Mucosa of descending colon (tissue), 3 donors: ENCODE measurements around the gene XAGE5. TPM values are rescaled to one million over a fixed set of nuclear protein-coding genes. Genes with fewer than 3 reads are reported as not detected.
"Not testable (repeated sequence)": the region's sequence is repeated elsewhere in the genome, so short reads cannot be mapped to it uniquely, and the experiment has no call there.

Source experiments
- ATAC-seq: fragments of 200-7000 bp; cut with Tn5 transposase; one replicate; pipeline ENCODE4 v1.9.1; 2020; ENCODE audit warnings: mild to moderate bottlenecking, moderate library complexity
- DNase-seq, 3 donors: peaks; one replicate each; pipeline ENCODE4 v3.0.0-alpha.2; 2020
- H3K36me3 ChIP-seq: fragments of 200-600 bp; one replicate; pipeline ENCODE4 v1.8.0; 2021; ENCODE audit warnings: low read depth, mild to moderate bottlenecking
- H3K4me1 ChIP-seq: fragments of 200-600 bp; one replicate; pipeline ENCODE4 v1.8.0; 2021; ENCODE audit warnings: low read depth, mild to moderate bottlenecking
- H3K4me3 ChIP-seq: fragments of 200-600 bp; one replicate; pipeline ENCODE4 v1.8.0; 2021; ENCODE audit warnings: mild to moderate bottlenecking
- H3K9me3 ChIP-seq: fragments of 200-600 bp; one replicate; pipeline ENCODE4 v1.8.0; 2021; ENCODE audit warnings: mild to moderate bottlenecking
- intact Hi-C, 2 donors: fragments of 100-400 bp; cut with DNase I in 1 of 2; cut with micrococcal nuclease in 1 of 2; formaldehyde crosslinking; loops; one replicate each; pipeline versions ENCODE4 v1.11.0 to v1.11.1; 2022; cut with DNase I, micrococcal nuclease
- long read RNA-seq, 2 donors: library from polyadenylated mRNA; unstranded; transcript quantifications; one replicate each; pipeline ENCODE4 v2.0.0, GENCODE V29; 2019 to 2021
- total RNA-seq, 3 donors: library from RNA; stranded (reverse); fragmentation: NEBNext Ultra II Directional in 2 of 3; extraction: Animal tissue kit (Norgen Biotek cat#: 25700) in 2 of 3; gene quantifications; one replicate each; pipeline versions ENCODE4 v1.2.1 to v1.2.4, GENCODE V29; 2021 to 2023
- TF ChIP-seq, protein P1 (sequence below): fragments of 200-600 bp; IDR thresholded peaks from one replicate; pipeline ENCODE4 v1.8.0; 2022; ENCODE audit warnings: antibody characterized with exemption, mild to moderate bottlenecking
- donor health status: DM: no; HTN: no; CAD: no; lungs with moderate emphysema.
- donor health status: DM: no; HTN: no; CAD: no.
- donor health status: DM: no; HTN: yes; CAD: no.

The XAGE5 gene
- not detected for total RNA-seq
- long read RNA-seq, donor 1: 0 reads
- long read RNA-seq, donor 2: 0 reads

DNA sequence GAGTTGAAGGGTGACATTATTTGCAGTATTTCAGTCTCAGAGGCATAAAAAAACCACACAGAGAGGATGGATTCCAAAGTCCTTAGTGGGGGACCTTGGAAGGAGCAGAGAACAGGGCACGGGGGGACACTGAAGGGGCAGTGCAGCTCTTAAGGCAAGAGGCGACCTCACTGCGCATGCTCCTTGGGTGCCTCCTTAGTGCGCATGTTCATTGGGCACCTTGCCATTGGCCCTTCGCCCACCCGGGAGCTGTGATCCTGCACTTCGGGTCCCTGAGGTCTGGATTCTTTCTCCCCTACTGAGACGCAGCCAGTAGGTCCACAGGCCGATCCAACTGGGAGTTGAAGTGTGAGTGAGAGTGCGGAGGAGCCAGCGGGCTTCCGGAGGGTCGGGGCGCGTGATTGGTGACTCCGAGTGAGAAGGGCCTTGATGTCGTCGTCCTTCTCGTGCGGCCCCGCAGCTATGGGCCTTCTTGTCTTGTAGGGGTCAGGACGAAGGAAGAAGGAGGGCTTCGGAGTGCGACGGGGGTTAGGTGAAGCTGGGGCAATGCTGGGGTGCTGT is at the start of gene XAGE5:
XAGE5 (plus strand) TSS at position 223 of the 561 bp plus-strand sequence. CDS start 1,280 bp downstream, outside the sequence.
- no peak for ATAC-seq
- Histone ChIP-seq H3K36me3 (no peaks in the 10 kb centered on the region), H3K4me1 (no peaks in the 10 kb centered on the region), H3K9me3 (no peaks in the 10 kb centered on the region), H3K4me3 (no peak within 1 kb of the TSS)
- TF ChIP-seq, protein P1, sequence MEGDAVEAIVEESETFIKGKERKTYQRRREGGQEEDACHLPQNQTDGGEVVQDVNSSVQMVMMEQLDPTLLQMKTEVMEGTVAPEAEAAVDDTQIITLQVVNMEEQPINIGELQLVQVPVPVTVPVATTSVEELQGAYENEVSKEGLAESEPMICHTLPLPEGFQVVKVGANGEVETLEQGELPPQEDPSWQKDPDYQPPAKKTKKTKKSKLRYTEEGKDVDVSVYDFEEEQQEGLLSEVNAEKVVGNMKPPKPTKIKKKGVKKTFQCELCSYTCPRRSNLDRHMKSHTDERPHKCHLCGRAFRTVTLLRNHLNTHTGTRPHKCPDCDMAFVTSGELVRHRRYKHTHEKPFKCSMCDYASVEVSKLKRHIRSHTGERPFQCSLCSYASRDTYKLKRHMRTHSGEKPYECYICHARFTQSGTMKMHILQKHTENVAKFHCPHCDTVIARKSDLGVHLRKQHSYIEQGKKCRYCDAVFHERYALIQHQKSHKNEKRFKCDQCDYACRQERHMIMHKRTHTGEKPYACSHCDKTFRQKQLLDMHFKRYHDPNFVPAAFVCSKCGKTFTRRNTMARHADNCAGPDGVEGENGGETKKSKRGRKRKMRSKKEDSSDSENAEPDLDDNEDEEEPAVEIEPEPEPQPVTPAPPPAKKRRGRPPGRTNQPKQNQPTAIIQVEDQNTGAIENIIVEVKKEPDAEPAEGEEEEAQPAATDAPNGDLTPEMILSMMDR: no peak
- intact Hi-C loops: no loop called here
- no peak for DNase-seq

DNA sequence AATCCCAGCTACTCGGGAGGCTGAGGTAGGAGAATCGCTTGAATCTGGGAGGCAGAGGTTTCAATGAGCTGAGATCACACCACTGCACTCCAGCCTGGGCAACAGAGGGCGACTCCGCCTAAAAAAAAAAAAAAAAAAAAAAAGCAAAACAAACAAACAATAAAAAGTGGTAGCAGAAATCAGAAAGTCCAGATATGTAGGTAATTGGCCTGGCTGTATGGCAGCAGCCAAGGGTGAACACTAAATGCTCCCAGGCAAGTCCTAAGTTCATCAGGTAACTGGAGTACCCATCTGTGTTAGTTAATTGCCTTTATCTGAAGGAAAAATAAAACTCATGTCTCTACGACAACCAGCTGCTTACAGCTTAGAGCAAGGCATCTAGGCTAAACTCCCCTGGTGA is 45.1 kb upstream of the XAGE5 start:
- H3K36me3 ChIP-seq, H3K4me3 ChIP-seq, intact Hi-C loops, H3K9me3 ChIP-seq, H3K4me1 ChIP-seq: not testable (repeated sequence)
- ATAC-seq (peak; percentile 80), DNase-seq (peak in 1 of 3 donors; percentile 11)

DNA sequence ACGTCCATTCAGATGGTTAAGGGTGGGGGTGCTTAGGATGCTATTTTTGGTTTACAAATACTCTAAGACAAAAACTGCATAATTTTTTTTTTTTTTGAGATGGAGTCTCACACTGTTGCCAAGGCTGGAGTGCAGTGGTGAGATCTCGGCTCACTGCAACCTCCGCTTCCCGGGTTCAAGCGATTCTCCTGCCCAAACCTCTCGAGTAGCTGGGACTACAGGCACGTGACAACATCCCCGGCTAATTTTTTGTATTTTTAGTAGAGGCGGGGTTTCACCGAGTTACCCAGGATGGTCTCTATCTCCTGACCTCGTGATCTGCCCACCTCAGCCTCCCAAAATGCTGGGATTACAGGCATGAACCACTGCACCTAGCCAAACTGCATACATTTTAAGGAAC is 37.6 kb upstream of the XAGE5 start:
- H3K4me1 ChIP-seq, DNase-seq, H3K9me3 ChIP-seq, intact Hi-C loops, ATAC-seq, H3K4me3 ChIP-seq, H3K36me3 ChIP-seq: not testable (repeated sequence)

- H3K36me3 ChIP-seq, H3K4me3 ChIP-seq, H3K4me1 ChIP-seq, H3K9me3 ChIP-seq, intact Hi-C loops, ATAC-seq, DNase-seq: not testable (repeated sequence)
Observed at GRCh38 chrX:52797327-52797726, 13.8 kb upstream of the XAGE5 start, which contains the start of gene SPANXN5. Gene SPANXN5 (minus strand): TSS chrX:52797427. CDS start chrX:52797348, 79 bp downstream.

- H3K4me3 ChIP-seq, ATAC-seq, H3K36me3 ChIP-seq, intact Hi-C loops, H3K4me1 ChIP-seq, DNase-seq, H3K9me3 ChIP-seq: not testable (repeated sequence)
Observed at GRCh38 chrX:52804876-52805275, 6.2 kb upstream of the XAGE5 start.

GRCh38 chrX:52819788-52820187 is 8.7 kb downstream of the XAGE5 start:
- H3K36me3 ChIP-seq: no peaks in the 10 kb centered on the region
- DNase-seq (no peak), ATAC-seq (no peak)
- intact Hi-C loops: no loop called here
- no peak overlapping the region for H3K4me3 ChIP-seq
- H3K9me3 ChIP-seq: no peaks in the 10 kb centered on the region
- TF ChIP-seq, protein P1: no peak
- H3K4me1 ChIP-seq: no peaks in the 10 kb centered on the region

- H3K4me1 ChIP-seq: no peaks in the 10 kb centered on the region
- ATAC-seq (no peak), DNase-seq (no peak)
- no peaks in the 10 kb centered on the region for H3K9me3 ChIP-seq
- no peaks in the 10 kb centered on the region for H3K36me3 ChIP-seq
- H3K4me3 ChIP-seq: no peak overlapping the region
- intact Hi-C loops: no loop called here
- TF ChIP-seq, protein P1: no peak
Observed at GRCh38 chrX:52821079-52821760, 10.1 kb downstream of the XAGE5 start.
